Fibroblast of skin of right quadriceps (primary cell): ENCODE measurements around the gene CNTF.

ENCODE experiments used
- DNase-seq: peaks from one replicate; pipeline ENCODE4 v3.0.0-alpha.2; 2013

Gene CNTF

DNA sequence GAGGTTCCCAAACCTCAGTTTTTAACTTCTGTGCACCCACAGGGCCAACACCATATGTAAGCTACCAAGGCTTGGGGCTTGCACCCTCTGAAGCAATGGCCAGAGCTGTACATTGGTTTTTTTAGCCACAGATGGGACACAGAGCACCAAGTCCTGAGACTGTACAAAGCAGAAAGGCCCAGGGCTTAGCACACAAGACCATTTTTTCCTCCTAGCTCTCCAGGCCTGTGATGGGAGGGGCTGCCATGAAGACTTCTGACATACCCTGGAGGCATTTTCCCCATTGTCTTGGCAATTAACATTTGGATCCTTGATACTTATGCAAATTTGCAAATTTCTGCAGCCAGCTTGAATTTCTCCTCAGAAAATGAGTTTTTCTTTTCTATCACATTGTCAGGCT, 23.4 kb downstream of the CNTF start:
- DNase-seq, result no peak

DNA sequence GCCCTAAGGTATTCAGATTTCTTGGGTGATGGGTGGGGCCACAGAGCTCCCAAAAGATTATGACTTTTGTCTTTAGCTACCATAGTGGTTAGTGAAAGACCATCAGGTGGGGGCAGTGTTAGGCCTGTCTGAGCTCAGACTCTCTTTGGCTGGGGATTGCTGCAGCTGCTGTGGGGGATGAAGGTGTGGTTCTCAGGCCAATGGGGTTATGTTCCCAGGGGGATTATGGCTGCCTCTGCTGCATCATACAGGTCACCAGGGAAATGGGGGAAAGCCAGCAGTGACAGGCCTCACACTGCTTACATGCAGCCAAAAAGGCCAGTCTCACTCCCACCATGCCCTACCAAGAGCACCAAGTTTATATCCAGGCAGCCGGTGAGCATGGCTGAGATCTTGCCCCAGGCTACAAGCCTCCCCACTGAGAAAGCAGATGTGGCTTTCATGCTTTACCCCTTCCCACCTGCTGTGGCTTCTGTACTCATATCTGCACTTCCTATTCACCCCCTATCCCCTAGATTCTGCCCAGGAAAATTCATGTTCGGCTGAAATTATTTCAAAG, 24.8 kb downstream of the CNTF start:
- no peak for DNase-seq

DNA sequence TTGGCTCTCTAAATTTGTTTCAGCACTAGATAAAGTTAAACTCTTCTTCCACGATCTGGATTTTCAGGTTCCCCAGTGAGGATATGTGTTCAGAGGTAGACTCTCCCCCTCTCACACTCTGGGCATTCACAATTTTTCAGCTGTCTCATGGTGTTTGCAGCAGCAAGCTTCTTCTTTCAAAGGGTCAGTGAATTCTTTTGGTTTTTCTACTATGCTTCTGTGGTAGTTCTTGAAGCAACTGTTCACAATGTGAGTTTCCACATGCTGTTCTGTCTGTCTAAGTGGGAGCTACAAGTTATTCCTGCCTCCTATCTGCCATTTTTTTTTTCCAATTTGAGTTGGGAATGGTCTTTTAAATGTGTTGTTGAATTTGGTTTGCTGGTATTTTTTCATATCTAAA, 25.4 kb downstream of the CNTF start:
- no peak for DNase-seq

DNA sequence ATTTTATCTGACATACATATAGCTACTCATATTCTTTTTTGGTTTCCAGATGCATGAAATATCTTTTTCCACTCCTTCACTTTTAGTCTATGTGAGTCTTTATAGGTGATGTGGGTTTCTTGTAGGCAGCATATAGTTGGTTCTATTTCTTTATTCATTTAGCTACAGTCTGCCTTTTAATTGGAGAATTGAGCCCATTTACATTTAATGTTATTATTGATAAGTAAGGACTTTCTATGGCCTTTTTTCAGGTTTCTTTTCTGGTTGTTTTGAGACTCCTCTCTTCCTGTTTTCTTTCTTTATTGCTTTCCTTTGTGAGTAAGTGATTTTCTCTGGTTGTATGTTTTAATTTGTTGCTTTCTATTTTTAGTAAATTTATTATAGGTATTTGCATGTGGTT, 27.2 kb downstream of the CNTF start:
- DNase-seq, result no peak

DNA sequence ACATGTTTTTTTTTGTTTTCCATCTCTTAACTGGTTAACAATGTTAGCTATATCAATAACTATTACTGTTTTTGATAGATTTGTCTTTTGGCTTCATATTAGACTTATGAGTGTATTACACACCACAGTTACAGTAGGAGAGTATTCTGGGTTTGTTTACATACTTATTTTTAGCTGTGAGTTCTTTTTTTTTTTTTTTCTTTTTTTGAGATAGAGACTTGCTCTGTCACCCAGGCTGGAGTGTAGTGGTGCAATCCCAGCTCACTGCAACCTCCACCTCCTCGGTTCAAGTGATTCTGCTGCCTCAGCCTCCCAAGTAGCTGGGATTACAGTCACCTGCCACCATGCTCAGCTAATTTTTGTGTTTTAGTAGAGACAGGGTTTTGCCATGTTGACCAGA, 28.0 kb downstream of the CNTF start:
- no peak for DNase-seq

DNA sequence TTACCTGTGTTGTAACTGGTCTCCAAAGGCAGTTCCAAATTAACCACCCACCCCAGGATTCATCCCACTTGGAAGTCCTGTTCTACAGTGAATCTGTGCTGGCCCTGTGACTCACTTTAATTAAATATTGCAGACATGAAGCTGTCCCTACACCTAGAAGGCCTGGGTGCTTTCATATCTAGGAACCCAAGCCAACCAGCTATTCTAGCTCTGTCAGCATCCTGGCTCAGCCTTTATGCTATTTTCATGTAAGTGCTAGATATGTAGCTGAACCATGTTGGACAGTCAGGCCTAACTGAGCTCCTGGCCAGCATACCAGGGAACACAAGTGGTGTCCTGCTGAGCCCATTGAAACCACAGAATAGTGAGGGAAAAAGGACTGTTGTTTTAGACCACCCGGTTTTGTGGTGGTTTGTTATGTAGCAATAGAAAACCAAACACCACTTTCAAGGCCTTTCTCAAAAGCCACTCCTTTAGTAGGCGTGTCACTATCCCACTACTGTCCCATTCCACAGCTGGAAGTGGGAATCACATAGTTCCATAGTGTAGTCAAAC, 30.3 kb downstream of the CNTF start:
- no peak for DNase-seq

DNA sequence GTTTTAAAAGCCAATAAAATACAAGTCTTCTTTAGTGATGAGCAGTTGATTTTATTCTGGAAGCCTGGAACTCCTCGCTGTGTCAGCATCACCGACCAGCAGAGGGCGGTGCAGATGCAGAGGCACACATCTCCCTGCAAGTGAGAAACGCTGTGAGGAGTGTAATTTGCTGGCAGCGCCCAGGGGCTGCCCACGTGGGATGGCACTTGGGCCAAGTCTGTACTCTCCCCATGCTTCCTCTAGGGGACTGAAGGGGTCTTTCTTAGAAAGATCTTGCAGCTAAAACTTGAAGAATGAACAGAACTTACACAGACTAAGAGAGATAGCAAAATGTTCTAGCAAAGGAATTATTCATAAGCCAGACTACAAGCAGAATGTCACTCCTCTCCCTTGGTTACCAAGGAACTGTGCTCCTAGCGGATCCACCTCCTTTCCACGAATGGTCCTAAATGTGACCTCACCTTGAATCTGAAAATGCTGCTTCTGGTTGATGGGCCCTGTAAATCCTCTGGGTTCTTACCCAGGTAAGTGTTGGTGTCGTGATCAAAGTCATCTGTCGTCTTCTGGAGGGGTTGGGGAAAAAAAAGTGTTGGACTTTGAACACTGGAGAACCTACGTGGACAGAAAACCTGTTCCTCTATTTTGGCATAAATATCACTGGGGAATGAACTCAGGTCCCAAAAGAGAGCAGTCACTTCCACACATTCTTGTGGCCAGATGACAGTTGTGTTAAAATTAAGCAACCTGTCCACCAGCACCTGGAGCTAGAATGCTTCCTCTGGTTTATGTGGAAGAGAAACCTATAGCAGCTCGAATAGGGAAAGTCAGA, 31.8 kb downstream of the CNTF start:
- peak; percentile 61 for DNase-seq

DNA sequence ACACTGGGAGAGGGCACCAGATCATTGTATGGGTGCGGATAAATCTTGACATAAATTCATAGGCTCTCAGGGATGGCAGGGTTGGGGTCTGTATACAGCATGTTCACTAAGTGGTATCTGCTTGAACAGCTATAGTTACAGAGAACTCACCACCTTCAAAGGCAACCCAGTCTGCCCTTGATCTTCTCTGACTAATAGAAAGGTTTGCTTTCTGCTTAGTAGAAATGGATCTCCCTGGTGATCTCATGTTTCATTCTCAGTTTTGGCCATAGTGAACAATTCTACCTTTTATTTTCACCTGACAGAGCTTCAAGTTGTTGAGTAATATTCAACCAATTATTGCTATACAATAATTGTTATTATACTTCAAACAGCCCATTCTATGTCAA, 32.4 kb downstream of the CNTF start:
- no peak for DNase-seq

DNA sequence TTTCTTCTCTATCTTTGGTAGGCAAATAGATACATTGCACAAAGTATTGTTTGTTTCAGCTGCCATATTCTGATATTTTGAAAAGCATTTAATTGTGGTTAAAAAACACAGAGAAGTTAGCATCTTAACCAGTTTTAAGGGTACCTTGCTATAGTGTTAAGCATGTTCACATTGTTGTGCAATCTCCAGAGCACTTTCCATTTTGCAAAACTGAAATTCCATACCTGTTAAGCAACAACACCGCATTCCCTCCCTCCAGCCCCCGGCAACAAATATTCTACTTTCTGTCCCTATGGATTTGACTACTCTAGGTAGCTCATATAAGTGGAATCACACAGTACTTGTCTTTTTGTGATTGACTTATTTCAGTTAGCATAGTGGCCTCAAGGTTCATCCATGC, 33.9 kb downstream of the CNTF start:
- no peak for DNase-seq

DNA sequence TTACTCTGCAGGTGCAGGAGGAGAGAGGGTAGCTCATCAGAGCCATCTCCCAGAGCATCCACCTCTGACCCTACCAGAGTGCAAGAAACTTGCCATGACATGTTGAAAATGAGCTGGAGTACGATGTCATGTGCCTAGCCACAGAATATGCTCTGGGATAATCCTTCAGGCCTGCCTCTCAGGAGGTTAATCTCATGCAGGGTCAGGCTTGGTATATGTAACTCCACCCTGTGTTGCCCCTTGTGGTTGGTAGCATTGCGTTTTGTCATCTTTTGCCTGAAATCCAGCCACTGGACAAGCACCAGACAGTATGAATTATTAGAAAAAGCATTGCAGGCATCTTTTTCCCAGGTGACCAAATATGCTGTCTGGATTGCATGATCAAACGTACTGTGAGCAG, 36.2 kb downstream of the CNTF start:
- DNase-seq, result no peak

DNA sequence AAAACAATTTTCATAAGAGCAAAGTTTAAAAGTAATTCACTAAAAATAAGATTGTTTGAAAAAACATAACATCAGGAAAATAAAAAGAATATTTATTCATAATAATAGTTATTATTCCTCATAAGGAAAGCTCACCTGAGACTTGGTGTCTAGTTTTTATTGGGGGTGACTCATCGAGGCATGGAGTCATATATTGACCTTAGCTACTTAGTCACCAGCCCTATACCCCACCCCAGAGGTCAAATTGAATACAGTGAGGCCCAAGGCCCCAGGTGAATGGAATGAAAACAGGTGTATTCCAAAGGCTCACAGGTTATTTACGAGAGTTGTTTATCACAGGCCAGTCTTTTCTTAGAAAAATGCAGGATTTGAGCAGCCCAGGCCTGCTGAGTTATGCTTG, 36.9 kb downstream of the CNTF start:
- no peak for DNase-seq

DNA sequence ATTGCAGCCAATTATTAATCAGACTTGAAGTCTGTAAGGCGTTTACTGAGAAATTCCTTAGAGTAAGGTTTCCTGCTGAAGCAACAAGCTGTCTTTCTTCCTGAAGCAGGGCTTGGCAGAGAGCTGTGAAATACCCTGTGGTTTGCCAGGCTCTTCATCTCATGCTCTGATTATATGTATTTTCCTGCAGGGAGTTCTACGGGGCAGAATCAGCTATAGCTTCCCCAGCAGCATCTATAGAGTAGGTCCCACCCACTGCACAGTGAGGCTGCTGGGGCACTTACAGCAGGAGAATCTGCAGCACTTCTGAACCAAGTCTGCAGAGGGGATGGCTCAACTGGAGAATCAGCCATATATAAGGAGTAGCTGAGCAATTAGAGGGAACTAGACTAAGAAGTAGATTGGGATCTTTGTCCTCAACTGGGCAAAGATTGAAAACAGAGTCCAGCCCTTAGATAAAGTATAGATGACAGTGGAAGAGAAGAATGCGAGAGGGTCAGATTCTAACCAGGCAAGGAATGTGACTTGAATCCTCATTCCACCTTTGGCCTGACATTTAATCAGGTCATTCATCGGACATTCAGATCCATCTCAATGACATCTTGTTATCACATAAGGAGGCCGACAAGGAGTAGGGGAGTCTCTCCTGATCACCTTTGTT, 37.6 kb downstream of the CNTF start:
- DNase-seq, result no peak

DNA sequence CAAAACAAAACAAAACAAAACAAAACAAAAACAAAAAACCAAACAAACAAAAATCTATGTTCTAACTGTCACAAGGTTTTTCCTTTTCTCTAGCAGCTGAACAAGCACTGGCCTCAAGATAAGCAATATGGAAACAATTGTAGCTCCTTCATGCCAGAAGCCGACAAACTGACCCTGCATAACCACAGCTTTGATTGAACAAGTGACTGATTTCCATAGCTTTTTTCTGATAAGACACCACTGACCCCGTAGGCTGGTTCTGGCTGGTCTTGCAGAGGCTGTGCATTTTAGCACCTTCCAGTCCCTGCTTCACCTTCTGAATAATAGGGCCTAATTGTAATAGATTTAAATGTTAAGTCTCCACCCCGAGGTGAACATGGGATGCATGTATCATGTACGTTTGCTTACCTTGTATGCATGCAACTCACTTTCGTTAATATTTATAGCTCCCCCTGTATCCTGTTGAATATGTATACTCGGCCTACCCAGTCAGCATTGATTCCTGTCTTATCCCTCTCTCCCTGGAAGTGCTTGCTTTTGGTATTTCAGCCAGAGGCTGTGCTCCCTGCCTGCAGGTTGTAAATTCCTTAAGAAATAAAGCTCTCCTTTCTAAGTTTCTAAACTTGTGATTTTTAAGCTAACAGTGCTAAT, 49.6 kb downstream of the CNTF start:
- DNase-seq, result no peak

DNA sequence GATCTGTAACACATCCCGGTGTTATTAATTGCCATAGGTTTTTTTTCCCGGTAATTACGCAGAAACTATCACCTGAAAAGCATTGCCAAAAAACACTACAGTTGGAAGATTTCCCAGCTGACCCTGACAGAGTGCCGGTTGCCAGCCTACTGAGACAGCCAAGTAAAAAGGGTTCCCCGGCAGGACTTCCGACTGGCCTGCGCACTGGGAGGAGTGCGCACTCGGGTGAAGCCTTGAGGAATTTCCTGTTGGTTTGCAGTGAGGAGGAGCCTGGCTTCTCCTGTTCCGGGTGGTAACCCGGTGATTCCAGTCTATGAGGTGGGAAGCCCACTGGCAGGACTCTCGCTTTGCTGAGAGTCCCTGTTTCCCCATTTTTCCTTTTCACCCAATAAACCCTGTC, 52.1 kb downstream of the CNTF start:
- no peak for DNase-seq
